Lower leg skin (tissue), 3 donors: Measurements from ENCODE around the gene PDE9A.

Experiments
- CTCF ChIP-seq, 3 donors: fragments of 450-650 bp; IDR thresholded peaks; one replicate each; pipeline ENCODE4 v1.5.1; 2016; ENCODE audit warnings: antibody characterized with exemption in 3 of 3, mild to moderate bottlenecking in 3 of 3, moderate library complexity in 2 of 3
- POLR2A ChIP-seq, 2 donors: fragments of 450-650 bp; IDR thresholded peaks; one replicate each; pipeline ENCODE4 v1.6.1; 2016 to 2017; ENCODE audit warnings: antibody characterized with exemption in 2 of 2, mild to moderate bottlenecking in 1 of 2, moderate library complexity in 1 of 2

- TF ChIP-seq CTCF (IDR thresholded peaks at IDR 0.05) = no peak
- TF ChIP-seq POLR2A (IDR thresholded peaks at IDR 0.05) = no peak
Observed at GRCh38 chr21:42678618-42679295, 25.3 kb downstream of the PDE9A start.
